Measurements from ENCODE around the gene AHI1. TPM values are rescaled to one million over a fixed set of nuclear protein-coding genes. Genes with fewer than 3 reads are reported as not detected.

Gene AHI1
- total and polyA plus RNA-seq, 2 donors: 11.5 to 21.0 TPM

DNA sequence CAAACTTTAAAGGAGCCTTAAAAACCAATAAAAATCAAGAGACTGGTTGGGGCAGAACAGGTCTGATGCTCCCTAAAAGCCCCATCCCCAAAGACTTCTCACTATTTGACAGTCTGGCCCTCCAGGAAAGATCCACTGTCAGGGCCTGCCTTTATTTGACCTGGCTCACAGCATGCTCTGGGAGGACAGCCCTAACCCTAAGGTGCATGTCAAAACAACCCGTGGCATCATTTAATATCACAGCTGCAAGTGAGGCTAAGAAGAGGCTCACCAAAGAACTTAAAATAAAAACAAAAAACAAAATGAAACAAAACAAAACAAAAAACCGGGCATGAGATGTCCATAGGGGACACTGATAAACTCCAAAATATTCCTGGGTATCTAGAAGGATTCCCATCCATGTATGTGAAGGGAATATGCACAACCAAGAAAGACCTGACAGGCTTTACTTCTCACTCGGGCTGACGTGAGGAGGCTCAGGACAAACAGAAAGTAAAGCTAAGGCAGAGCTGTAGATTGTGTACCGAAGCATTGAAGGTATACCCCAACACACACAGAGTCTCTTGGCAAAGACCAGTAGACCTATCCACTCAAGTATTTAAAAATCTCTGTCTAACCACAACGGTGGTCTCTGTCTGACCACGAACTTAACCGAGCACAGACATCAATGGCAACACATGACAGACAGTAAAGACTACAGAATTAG is 57.3 kb downstream of the AHI1 start:
- Histone ChIP-seq H3K9me3 (ENCODE audit: control insufficient read depth in 2 of 2, insufficient read depth in 1 of 2, low read length in 1 of 2) (no peaks in the 10 kb centered on the region), H3K36me3 (ENCODE audit: control insufficient read depth in 2 of 2, insufficient read depth in 2 of 2, low read length in 1 of 2) (peaks cover 0 to 8% of the 10 kb centered on the region in 2 donors), H3K27me3 (ENCODE audit: control insufficient read depth in 2 of 2, insufficient read depth in 1 of 2, low read length in 1 of 2) (no peaks in the 10 kb centered on the region), H3K4me3 (ENCODE audit: low read length in 2 of 2) (no peak overlapping the region), H3K27ac (ENCODE audit: low read depth in 1 of 2, low read length in 1 of 2) (no peak overlapping the region), H3K4me1 (ENCODE audit: control insufficient read depth in 2 of 2, insufficient read depth in 2 of 2, low read length in 2 of 2) (peaks cover 3 to 9% of the 10 kb centered on the region in 2 donors)
- whole genome bisulfite sequencing: 60% methylated on average over 8 of the region's 8 CpGs
- DNase-seq (ENCODE audit: low read depth in 6 of 9, low spot score in 9 of 9): no peak

DNA sequence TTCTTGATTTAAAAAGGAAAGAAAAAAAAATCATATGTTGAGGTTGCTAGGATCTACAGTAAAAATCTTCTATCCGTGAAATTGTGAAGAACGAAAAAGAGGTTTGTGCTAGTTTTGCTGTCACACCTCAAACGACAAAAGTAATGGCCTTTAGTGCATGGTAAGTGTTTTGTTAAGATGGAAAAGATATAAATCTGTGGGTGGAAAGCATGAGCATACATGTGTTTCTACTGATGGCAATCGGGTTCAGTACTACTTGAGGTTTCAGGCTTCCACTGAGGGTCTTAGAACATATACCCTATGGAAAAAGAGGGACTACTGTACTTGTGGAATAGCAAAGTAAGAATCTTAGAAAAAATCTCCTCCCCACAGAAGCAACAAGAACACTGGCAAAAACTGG is 58.0 kb downstream of the AHI1 start:
- DNase-seq (ENCODE audit: low read depth in 6 of 9, low spot score in 9 of 9): no peak
- WGBS: 66% methylated on average over 4 of the region's 4 CpGs
- H3K4me1 ChIP-seq (ENCODE audit: control insufficient read depth in 2 of 2, insufficient read depth in 2 of 2, low read length in 2 of 2): peaks cover 3 to 9% of the 10 kb centered on the region in 2 donors
- peaks cover 0 to 13% of the 10 kb centered on the region in 2 donors for H3K36me3 ChIP-seq (ENCODE audit: control insufficient read depth in 2 of 2, insufficient read depth in 2 of 2, low read length in 1 of 2)
- H3K27ac ChIP-seq (ENCODE audit: low read depth in 1 of 2, low read length in 1 of 2): no peak overlapping the region
- no peaks in the 10 kb centered on the region for H3K9me3 ChIP-seq (ENCODE audit: control insufficient read depth in 2 of 2, insufficient read depth in 1 of 2, low read length in 1 of 2)
- H3K4me3 ChIP-seq (ENCODE audit: low read length in 2 of 2): no peak overlapping the region
- no peaks in the 10 kb centered on the region for H3K27me3 ChIP-seq (ENCODE audit: control insufficient read depth in 2 of 2, insufficient read depth in 1 of 2, low read length in 1 of 2)

DNA sequence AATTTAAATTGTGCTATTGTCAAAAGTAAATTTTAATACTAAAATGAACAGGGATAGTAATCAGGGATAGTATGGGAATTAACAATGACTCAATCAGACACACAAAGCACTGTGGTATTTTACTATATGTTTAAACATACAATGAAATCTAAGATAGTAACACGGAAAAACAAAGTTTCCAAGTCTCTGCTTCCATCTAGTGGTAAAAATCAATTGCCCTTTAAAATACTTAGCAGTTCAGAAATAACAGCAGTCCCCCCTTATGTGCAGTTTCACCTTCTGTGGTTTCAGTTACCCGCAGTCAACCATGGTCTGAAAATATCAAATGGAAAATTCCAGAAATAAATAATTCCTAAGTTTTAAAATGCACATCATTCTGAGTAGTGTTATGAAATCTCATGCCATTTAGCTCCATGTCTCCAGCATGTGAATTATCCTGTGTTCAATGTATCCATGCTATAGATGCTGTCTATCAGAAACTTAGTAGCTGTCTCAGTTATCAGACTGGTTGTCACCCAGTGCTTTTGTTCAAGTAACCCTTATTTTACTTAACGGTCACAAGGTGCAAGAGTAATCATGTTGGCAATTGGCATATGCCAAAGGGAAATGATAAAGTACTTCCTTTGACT is 58.5 kb downstream of the AHI1 start:
- Histone ChIP-seq H3K27ac (ENCODE audit: low read depth in 1 of 2, low read length in 1 of 2) (no peak overlapping the region), H3K9me3 (ENCODE audit: control insufficient read depth in 2 of 2, insufficient read depth in 1 of 2, low read length in 1 of 2) (no peaks in the 10 kb centered on the region), H3K27me3 (ENCODE audit: control insufficient read depth in 2 of 2, insufficient read depth in 1 of 2, low read length in 1 of 2) (no peaks in the 10 kb centered on the region), H3K4me1 (ENCODE audit: control insufficient read depth in 2 of 2, insufficient read depth in 2 of 2, low read length in 2 of 2) (peaks cover 3 to 9% of the 10 kb centered on the region in 2 donors), H3K36me3 (ENCODE audit: control insufficient read depth in 2 of 2, insufficient read depth in 2 of 2, low read length in 1 of 2) (peaks cover 0 to 13% of the 10 kb centered on the region in 2 donors), H3K4me3 (ENCODE audit: low read length in 2 of 2) (no peak overlapping the region)
- peak; percentile 44 to 90 (median 73) for DNase-seq (ENCODE audit: low read depth in 6 of 9, low spot score in 9 of 9)
- WGBS: 24% methylated on average over 3 of the region's 3 CpGs

DNA sequence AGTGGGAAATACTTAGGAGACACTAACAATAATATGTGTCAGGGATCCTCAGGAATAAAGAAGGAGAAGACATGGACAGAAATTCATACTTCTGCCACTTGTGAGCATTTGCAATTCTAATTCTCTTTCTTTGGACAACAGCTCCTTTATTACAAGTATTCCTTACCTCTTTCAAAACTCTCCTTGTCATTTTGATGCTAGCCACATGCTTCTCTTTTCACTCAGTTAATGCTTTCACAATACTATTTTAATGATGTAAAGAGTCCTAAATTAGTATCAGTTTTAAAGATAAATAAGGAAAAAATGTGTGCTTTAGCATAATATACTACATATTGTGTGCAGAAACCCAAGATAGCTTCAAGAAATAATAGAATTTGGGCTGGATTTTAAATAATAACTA is 62.5 kb downstream of the AHI1 start:
- DNase-seq (ENCODE audit: low read depth in 6 of 9, low spot score in 9 of 9): no peak
- H3K4me1 ChIP-seq (ENCODE audit: control insufficient read depth in 2 of 2, insufficient read depth in 2 of 2, low read length in 2 of 2): peaks cover 3 to 4% of the 10 kb centered on the region in 2 donors
- no peaks in the 10 kb centered on the region for H3K9me3 ChIP-seq (ENCODE audit: control insufficient read depth in 2 of 2, insufficient read depth in 1 of 2, low read length in 1 of 2)
- H3K27me3 ChIP-seq (ENCODE audit: control insufficient read depth in 2 of 2, insufficient read depth in 1 of 2, low read length in 1 of 2): no peaks in the 10 kb centered on the region
- H3K27ac ChIP-seq (ENCODE audit: low read depth in 1 of 2, low read length in 1 of 2): no peak overlapping the region
- peaks cover 0 to 13% of the 10 kb centered on the region in 2 donors for H3K36me3 ChIP-seq (ENCODE audit: control insufficient read depth in 2 of 2, insufficient read depth in 2 of 2, low read length in 1 of 2)
- H3K4me3 ChIP-seq (ENCODE audit: low read length in 2 of 2): no peak overlapping the region

DNA sequence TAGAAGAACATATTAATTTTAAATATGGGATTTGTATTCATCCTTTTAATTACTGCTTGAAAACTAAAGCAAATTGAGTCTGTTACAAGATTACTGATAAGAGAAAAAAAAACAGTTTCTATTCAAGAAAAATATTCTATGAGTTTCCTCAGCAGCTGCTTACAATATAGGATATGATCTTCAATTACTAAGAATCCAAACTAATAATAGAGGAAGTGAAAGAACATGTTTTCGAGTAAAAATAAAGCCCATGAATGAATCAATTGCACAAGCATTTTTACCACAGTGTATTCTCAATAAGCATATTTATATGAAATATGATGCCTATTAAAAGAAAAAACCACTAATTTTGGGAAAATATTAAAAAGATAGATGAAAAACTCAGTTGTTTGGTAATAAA is 63.4 kb downstream of the AHI1 start:
- 93% methylated on average over 1 of the region's 1 CpG for WGBS
- Histone ChIP-seq H3K4me1 (ENCODE audit: control insufficient read depth in 2 of 2, insufficient read depth in 2 of 2, low read length in 2 of 2) (peaks cover 0 to under 1% of the 10 kb centered on the region in 2 donors), H3K36me3 (ENCODE audit: control insufficient read depth in 2 of 2, insufficient read depth in 2 of 2, low read length in 1 of 2) (peaks cover 0 to 13% of the 10 kb centered on the region in 2 donors), H3K27ac (ENCODE audit: low read depth in 1 of 2, low read length in 1 of 2) (no peak overlapping the region), H3K27me3 (ENCODE audit: control insufficient read depth in 2 of 2, insufficient read depth in 1 of 2, low read length in 1 of 2) (no peaks in the 10 kb centered on the region), H3K9me3 (ENCODE audit: control insufficient read depth in 2 of 2, insufficient read depth in 1 of 2, low read length in 1 of 2) (no peaks in the 10 kb centered on the region), H3K4me3 (ENCODE audit: low read length in 2 of 2) (no peak overlapping the region)
- DNase-seq (ENCODE audit: low read depth in 6 of 9, low spot score in 9 of 9): no peak

DNA sequence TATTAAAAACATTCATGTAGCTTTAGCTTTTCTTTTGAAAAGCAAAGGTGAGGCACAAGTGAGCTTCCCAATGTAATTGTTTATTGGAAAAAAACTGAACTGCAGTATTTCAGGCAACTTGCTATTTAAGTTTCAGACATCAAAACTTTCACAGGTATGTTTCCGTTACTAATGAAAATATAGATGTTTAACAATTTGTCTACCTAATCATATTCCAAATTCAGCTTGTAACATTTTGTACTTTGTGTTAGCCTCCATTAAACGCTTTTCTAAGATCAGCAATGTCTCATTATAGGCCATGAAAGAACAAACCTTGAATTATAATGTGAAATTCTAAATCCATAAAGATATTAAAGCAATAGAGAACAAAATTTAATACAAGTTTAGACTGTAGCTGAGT is 69.5 kb downstream of the AHI1 start:
- Histone ChIP-seq H3K9me3 (ENCODE audit: control insufficient read depth in 2 of 2, insufficient read depth in 1 of 2, low read length in 1 of 2) (no peaks in the 10 kb centered on the region), H3K36me3 (ENCODE audit: control insufficient read depth in 2 of 2, insufficient read depth in 2 of 2, low read length in 1 of 2) (no peaks in the 10 kb centered on the region), H3K27me3 (ENCODE audit: control insufficient read depth in 2 of 2, insufficient read depth in 1 of 2, low read length in 1 of 2) (no peaks in the 10 kb centered on the region), H3K4me1 (ENCODE audit: control insufficient read depth in 2 of 2, insufficient read depth in 2 of 2, low read length in 2 of 2) (peaks cover 0 to 5% of the 10 kb centered on the region in 2 donors), H3K27ac (ENCODE audit: low read depth in 1 of 2, low read length in 1 of 2) (no peak overlapping the region), H3K4me3 (ENCODE audit: low read length in 2 of 2) (no peak overlapping the region)
- no peak for DNase-seq (ENCODE audit: low read depth in 6 of 9, low spot score in 9 of 9)
- WGBS: 96% methylated on average over 2 of the region's 2 CpGs

DNA sequence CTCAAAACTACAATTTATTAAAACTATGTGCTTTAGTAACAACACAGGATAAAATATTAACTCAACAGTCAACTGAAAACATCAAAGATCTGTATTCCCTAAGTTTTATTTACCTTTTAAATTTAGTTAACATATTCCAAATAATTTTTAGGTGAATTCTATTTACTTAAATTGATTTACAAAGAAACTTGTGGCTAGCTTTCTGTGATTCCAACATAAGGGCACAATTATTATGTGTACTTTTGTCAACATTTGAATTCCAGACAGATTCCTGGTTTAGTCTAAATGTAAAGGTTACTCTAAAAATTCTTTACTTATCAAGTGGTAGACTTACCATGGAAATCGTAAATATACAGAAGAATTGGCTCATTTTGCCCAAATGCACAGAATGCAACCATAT is 70.7 kb downstream of the AHI1 start:
- Histone ChIP-seq H3K9me3 (ENCODE audit: control insufficient read depth in 2 of 2, insufficient read depth in 1 of 2, low read length in 1 of 2) (no peaks in the 10 kb centered on the region), H3K4me3 (ENCODE audit: low read length in 2 of 2) (no peak overlapping the region), H3K36me3 (ENCODE audit: control insufficient read depth in 2 of 2, insufficient read depth in 2 of 2, low read length in 1 of 2) (peaks cover 0 to 3% of the 10 kb centered on the region in 2 donors), H3K27ac (ENCODE audit: low read depth in 1 of 2, low read length in 1 of 2) (no peak overlapping the region), H3K4me1 (ENCODE audit: control insufficient read depth in 2 of 2, insufficient read depth in 2 of 2, low read length in 2 of 2) (peaks cover 0 to 5% of the 10 kb centered on the region in 2 donors), H3K27me3 (ENCODE audit: control insufficient read depth in 2 of 2, insufficient read depth in 1 of 2, low read length in 1 of 2) (no peaks in the 10 kb centered on the region)
- 100% methylated on average over 1 of the region's 1 CpG for WGBS
- no peak for DNase-seq (ENCODE audit: low read depth in 6 of 9, low spot score in 9 of 9)

DNA sequence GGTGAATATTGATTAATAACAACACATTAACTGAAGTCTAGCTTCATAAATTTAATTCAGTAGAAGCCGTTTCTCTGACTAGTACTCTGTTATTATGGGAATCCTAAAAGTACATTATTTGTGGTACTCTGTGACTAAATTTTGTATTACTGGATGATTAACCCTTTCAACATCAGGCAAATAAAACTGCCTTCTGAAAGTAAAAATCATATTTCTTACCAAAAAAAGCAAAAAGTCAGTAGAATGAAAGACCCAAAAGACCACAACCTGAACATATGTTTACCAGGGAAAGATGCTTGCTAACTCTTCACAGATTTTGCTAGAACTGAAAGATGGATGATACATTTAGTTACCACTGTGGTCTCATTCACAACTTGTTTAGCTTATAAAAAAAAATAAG is 73.2 kb downstream of the AHI1 start:
- Histone ChIP-seq H3K4me3 (ENCODE audit: low read length in 2 of 2) (no peak overlapping the region), H3K4me1 (ENCODE audit: control insufficient read depth in 2 of 2, insufficient read depth in 2 of 2, low read length in 2 of 2) (peaks cover 0 to 5% of the 10 kb centered on the region in 2 donors), H3K27me3 (ENCODE audit: control insufficient read depth in 2 of 2, insufficient read depth in 1 of 2, low read length in 1 of 2) (no peaks in the 10 kb centered on the region), H3K36me3 (ENCODE audit: control insufficient read depth in 2 of 2, insufficient read depth in 2 of 2, low read length in 1 of 2) (peaks cover 0 to 3% of the 10 kb centered on the region in 2 donors), H3K27ac (ENCODE audit: low read depth in 1 of 2, low read length in 1 of 2) (peak overlapping the region in 1 of 2 donors; percentile 59), H3K9me3 (ENCODE audit: control insufficient read depth in 2 of 2, insufficient read depth in 1 of 2, low read length in 1 of 2) (no peaks in the 10 kb centered on the region)
- DNase-seq (ENCODE audit: low read depth in 6 of 9, low spot score in 9 of 9): no peak
- WGBS: 91% methylated on average over 1 of the region's 1 CpG

DNA sequence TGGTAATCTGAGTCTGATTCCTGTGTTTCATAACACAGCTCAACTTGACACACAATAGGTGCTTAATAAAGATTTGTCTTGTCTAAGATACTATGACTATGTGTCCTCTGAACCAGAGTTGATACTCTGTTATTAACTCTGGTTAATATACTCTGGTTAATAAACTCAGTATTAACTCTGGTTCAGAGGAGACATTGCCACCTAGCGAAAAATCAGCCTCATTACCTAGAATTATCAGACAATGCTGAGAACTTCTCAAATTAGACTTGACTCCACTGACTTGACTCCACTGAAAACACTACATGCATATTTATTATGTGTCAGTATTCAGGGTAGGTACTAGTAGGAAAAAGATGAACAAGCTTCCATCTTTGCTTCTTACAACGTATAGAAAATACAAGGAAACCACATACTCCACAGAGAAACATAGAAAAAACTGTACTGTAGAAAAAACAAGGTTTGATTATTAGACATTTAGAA is 73.9 kb downstream of the AHI1 start:
- peak; percentile 24 to 79 (median 50) for DNase-seq (ENCODE audit: low read depth in 6 of 9, low spot score in 9 of 9)
- no peaks in the 10 kb centered on the region for H3K9me3 ChIP-seq (ENCODE audit: control insufficient read depth in 2 of 2, insufficient read depth in 1 of 2, low read length in 1 of 2)
- H3K36me3 ChIP-seq (ENCODE audit: control insufficient read depth in 2 of 2, insufficient read depth in 2 of 2, low read length in 1 of 2): peaks cover 0 to 3% of the 10 kb centered on the region in 2 donors
- H3K4me1 ChIP-seq (ENCODE audit: control insufficient read depth in 2 of 2, insufficient read depth in 2 of 2, low read length in 2 of 2): peaks cover 0 to 5% of the 10 kb centered on the region in 2 donors
- 3% methylated on average over 2 of the region's 2 CpGs for WGBS
- no peak overlapping the region for H3K4me3 ChIP-seq (ENCODE audit: low read length in 2 of 2)
- H3K27ac ChIP-seq (ENCODE audit: low read depth in 1 of 2, low read length in 1 of 2): peak overlapping the region in 1 of 2 donors; percentile 59
- no peaks in the 10 kb centered on the region for H3K27me3 ChIP-seq (ENCODE audit: control insufficient read depth in 2 of 2, insufficient read depth in 1 of 2, low read length in 1 of 2)

Measured in thymus (tissue), 11 donors.